PC-9 (cell line): ENCODE data around the gene CDH22. TPM values are rescaled to one million over a fixed set of nuclear protein-coding genes. Genes with fewer than 3 reads are reported as not detected.

Experiments
- BruUV-seq: library from RNA; stranded (reverse); fragments of 400-500 nt; replicated peaks from 2 replicates; lab custom pipeline; 2021; lab: Mats Ljungman, UMichigan
- CTCF ChIA-PET: fragments of 300-600 bp; sonication (Branson Sonifier 250); formaldehyde crosslinking; loops from one replicate; lab custom pipeline; 2022; ENCODE audit warnings: antibody characterized with exemption; lab: Charles Lee
- POLR2A ChIA-PET: fragments of 300-600 bp; sonication (Branson Sonifier 250); formaldehyde crosslinking; loops from one replicate; lab custom pipeline; 2022; ENCODE audit warnings: antibody characterized with exemption; ENCODE audit not compliant: unreplicated experiment; lab: Charles Lee
- DNase-seq, 2 experiments: peaks; one replicate each; pipeline versions ENCODE4 v3.0.0 to v3.0.0-alpha.2; 2015 to 2022; ENCODE audit warnings: mixed read lengths in 1 of 2
- H2AFZ ChIP-seq: fragments of 200-600 bp; sonication (generic); 2 replicates; pipeline ENCODE4 v1.8.1; 2017; ENCODE audit warnings: antibody characterized with exemption
- H3F3A ChIP-seq: fragments of 200-600 bp; sonication (generic); 2 replicates; pipeline ENCODE4 v1.8.1; 2017; ENCODE audit warnings: antibody characterized with exemption, mild to moderate bottlenecking, low read depth; ENCODE audit not compliant: insufficient read depth
- H3K27ac ChIP-seq: fragments of 200-600 bp; sonication (generic); 2 replicates; pipeline ENCODE4 v1.6.1; 2016; ENCODE audit warnings: mixed run types
- H3K27me3 ChIP-seq: fragments of 200-600 bp; sonication (generic); 2 replicates; pipeline ENCODE4 v1.6.1; 2016; ENCODE audit warnings: low read depth, mixed run types; ENCODE audit not compliant: insufficient read depth
- H3K36me3 ChIP-seq: fragments of 200-600 bp; sonication (generic); 2 replicates; pipeline ENCODE4 v1.6.1; 2016; ENCODE audit warnings: low read depth, mixed run types
- H3K4me1 ChIP-seq: fragments of 200-600 bp; sonication (generic); replicated peaks from 2 replicates; pipeline ENCODE4 v1.6.1; 2016; ENCODE audit warnings: mixed run types; ENCODE audit not compliant: insufficient read depth
- H3K4me2 ChIP-seq: fragments of 200-600 bp; sonication (generic); 2 replicates; pipeline ENCODE4 v1.6.1; 2017; ENCODE audit warnings: mixed run types
- H3K4me3 ChIP-seq: fragments of 200-600 bp; sonication (generic); 2 replicates; pipeline ENCODE4 v1.6.1; 2016; ENCODE audit warnings: mixed run types
- H3K79me2 ChIP-seq: fragments of 200-600 bp; sonication (generic); 2 replicates; pipeline ENCODE4 v1.6.1; 2017; ENCODE audit warnings: low read depth, mixed run types
- H3K9me2 ChIP-seq: fragments of 200-600 bp; sonication (generic); 2 replicates; pipeline ENCODE4 v1.8.1; 2017; ENCODE audit warnings: mild to moderate bottlenecking; ENCODE audit not compliant: insufficient read depth
- H3K9me3 ChIP-seq: fragments of 200-600 bp; sonication (generic); 2 replicates; pipeline ENCODE4 v1.8.1; 2016; ENCODE audit warnings: low read depth; ENCODE audit not compliant: insufficient read depth
- H4K20me1 ChIP-seq: fragments of 200-600 bp; sonication (generic); 2 replicates; pipeline ENCODE4 v1.8.1; 2017; ENCODE audit not compliant: insufficient read depth
- EZH2 ChIP-seq: fragments of 200-600 bp; sonication (generic); IDR thresholded peaks from 2 replicates; pipeline ENCODE4 v1.8.0; 2017; ENCODE audit warnings: antibody characterized with exemption, low read depth
- intact Hi-C: fragments of 100-400 bp; cut with micrococcal nuclease; formaldehyde crosslinking; loops from one replicate; pipeline ENCODE4 v1.10.0; 2022; ENCODE audit not compliant: unreplicated experiment
- total RNA-seq: library from RNA; stranded (reverse); gene quantifications from 2 replicates; pipeline ENCODE4 v1.2.3, GENCODE V29; 2021
- TF ChIP-seq, protein P1 (sequence below): fragments of 200-600 bp; sonication (generic); conservative IDR thresholded peaks from 2 replicates; pipeline ENCODE4 v1.6.1; 2017; ENCODE audit warnings: mixed run types, antibody characterized with exemption, mild to moderate bottlenecking, moderate library complexity

Gene CDH22
- total RNA-seq, 1 experiment from 2014 or later, result not detected

DNA sequence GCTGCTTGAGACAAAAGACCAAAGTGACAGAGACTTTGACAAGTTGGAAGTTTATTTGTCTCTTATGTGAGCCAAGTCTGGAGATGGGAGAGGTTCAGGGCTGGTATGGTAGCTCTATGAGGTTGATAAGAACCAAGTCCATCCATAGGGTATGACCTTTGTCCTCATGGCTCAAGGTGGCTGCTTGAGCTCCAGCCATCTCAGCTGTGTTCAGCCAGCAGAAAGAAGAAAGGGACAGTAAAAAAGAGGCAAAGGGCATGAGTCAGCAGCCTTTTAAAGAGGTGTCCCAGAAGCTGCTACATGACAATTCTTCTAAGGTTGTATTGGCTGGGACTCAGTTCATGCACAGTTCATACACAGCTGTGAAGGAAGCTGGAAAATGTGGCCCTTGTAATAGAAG, 141.2 kb downstream of the CDH22 start:
- Histone ChIP-seq H3K4me3 (no peak overlapping the region), H3F3A (no peaks in the 10 kb centered on the region), H3K9me2 (no peaks in the 10 kb centered on the region), H3K4me2 (no peak overlapping the region), H4K20me1 (no peaks in the 10 kb centered on the region), H3K79me2 (no peaks in the 10 kb centered on the region), H3K27ac (no peak overlapping the region), H3K36me3 (no peaks in the 10 kb centered on the region), H2AFZ (no peak overlapping the region), H3K4me1 (no peaks in the 10 kb centered on the region), H3K9me3 (no peaks in the 10 kb centered on the region), H3K27me3 (peaks cover 95% of the 10 kb centered on the region)
- no peak for DNase-seq
- BruUV-seq, result no TSS peak
- ChIA-PET CTCF (no interaction called here), POLR2A (no interaction called here)
- intact Hi-C loops, result no loop called here
- TF ChIP-seq EZH2, result no peak
- TF ChIP-seq, protein P1, sequence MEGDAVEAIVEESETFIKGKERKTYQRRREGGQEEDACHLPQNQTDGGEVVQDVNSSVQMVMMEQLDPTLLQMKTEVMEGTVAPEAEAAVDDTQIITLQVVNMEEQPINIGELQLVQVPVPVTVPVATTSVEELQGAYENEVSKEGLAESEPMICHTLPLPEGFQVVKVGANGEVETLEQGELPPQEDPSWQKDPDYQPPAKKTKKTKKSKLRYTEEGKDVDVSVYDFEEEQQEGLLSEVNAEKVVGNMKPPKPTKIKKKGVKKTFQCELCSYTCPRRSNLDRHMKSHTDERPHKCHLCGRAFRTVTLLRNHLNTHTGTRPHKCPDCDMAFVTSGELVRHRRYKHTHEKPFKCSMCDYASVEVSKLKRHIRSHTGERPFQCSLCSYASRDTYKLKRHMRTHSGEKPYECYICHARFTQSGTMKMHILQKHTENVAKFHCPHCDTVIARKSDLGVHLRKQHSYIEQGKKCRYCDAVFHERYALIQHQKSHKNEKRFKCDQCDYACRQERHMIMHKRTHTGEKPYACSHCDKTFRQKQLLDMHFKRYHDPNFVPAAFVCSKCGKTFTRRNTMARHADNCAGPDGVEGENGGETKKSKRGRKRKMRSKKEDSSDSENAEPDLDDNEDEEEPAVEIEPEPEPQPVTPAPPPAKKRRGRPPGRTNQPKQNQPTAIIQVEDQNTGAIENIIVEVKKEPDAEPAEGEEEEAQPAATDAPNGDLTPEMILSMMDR, result no peak

- no peaks in the 10 kb centered on the region for H3F3A ChIP-seq
- POLR2A ChIA-PET, result no interaction called here
- H3K4me1 ChIP-seq, result no peaks in the 10 kb centered on the region
- H3K4me2 ChIP-seq, result no peak overlapping the region
- TF ChIP-seq, protein P1, result no peak
- TF ChIP-seq EZH2, result no peak
- H3K4me3 ChIP-seq, result no peak overlapping the region
- H3K79me2 ChIP-seq, result no peaks in the 10 kb centered on the region
- CTCF ChIA-PET, result no interaction called here
- intact Hi-C loops, result no loop called here
- H2AFZ ChIP-seq, result no peak overlapping the region
- no peaks in the 10 kb centered on the region for H3K36me3 ChIP-seq
- no peaks in the 10 kb centered on the region for H4K20me1 ChIP-seq
- no peak for DNase-seq
- H3K27me3 ChIP-seq, result peaks cover 93% of the 10 kb centered on the region
- no TSS peak for BruUV-seq
- no peak overlapping the region for H3K27ac ChIP-seq
- H3K9me2 ChIP-seq, result no peaks in the 10 kb centered on the region
- no peaks in the 10 kb centered on the region for H3K9me3 ChIP-seq
Measured at GRCh38 chr20:46164254-46164653, 144.0 kb downstream of the CDH22 start.

DNA sequence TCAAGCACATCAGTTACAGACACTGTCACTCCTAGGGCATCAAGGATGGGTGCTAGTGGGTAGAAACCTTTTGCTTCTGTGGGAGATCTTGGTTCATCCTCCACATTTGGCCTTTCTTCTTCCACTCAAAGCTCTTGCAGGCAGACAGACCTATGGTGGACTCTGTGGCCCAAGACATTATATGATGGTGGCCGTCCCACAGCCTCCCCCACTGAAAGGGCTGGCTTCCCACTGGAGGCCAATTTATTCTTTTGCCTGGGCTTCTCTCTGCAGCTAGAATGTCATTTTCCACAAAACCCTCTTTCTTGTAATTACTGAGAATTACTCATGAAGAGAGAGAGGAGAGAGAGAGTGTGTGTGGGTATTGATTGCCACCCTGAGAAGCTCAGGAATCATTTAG, 146.4 kb downstream of the CDH22 start:
- Histone ChIP-seq H3K4me3 (no peak overlapping the region), H3K27me3 (peaks cover 95% of the 10 kb centered on the region), H3K36me3 (no peaks in the 10 kb centered on the region), H2AFZ (no peak overlapping the region), H3K9me3 (no peaks in the 10 kb centered on the region), H3K4me2 (no peak overlapping the region), H3K27ac (no peak overlapping the region), H3K4me1 (no peaks in the 10 kb centered on the region), H3F3A (no peaks in the 10 kb centered on the region), H3K9me2 (no peaks in the 10 kb centered on the region), H4K20me1 (no peaks in the 10 kb centered on the region), H3K79me2 (no peaks in the 10 kb centered on the region)
- intact Hi-C loops, result no loop called here
- no TSS peak for BruUV-seq
- POLR2A ChIA-PET, result no interaction called here
- TF ChIP-seq, protein P1, result no peak
- TF ChIP-seq EZH2, result no peak
- DNase-seq, result no peak
- CTCF ChIA-PET, result interaction anchor here (0.5 kb wide), 1 partner anchor 24 kb away, joined by 5 read pairs; no protein-coding TSS in a partner anchor
